NCI-H2196 treated with DMSO at 0.1 percent for 48 hours (cell line): ENCODE measurements around the gene FGD1.

Experiments used
- DNase-seq: peaks from one replicate; lab custom pipeline; 2025; ENCODE audit not compliant: unreplicated experiment; lab: John Stamatoyannopoulos, UW

Gene FGD1

GRCh38 chrX:54473993-54474859, 21.8 kb downstream of the FGD1 start:
- no peak for DNase-seq

GRCh38 chrX:54470054-54470760, 25.8 kb downstream of the FGD1 start:
- no peak for DNase-seq

- no peak for DNase-seq
These were observed 43.1 kb downstream of the FGD1 start for GRCh38 chrX:54452920-54453319.

- no peak for DNase-seq
These were observed 46.1 kb downstream of the FGD1 start for GRCh38 chrX:54449929-54450328.

- no peak for DNase-seq
These were observed 48.6 kb downstream of the FGD1 start for GRCh38 chrX:54447461-54447860.

GRCh38 chrX:54446084-54446483, 50.0 kb downstream of the FGD1 start:
- no peak for DNase-seq

- no peak for DNase-seq
These were observed 51.3 kb downstream of the FGD1 start for GRCh38 chrX:54444752-54445151.

GRCh38 chrX:54442790-54443189, 53.2 kb downstream of the FGD1 start:
- DNase-seq, result no peak

GRCh38 chrX:54439960-54440871, 55.8 kb downstream of the FGD1 start, which contains the start of gene TSR2:
Gene TSR2, plus strand, starts transcription at chrX:54440404. Its CDS starts 18 bp downstream, at chrX:54440422.
- DNase-seq, result peak; percentile 71

- no peak for DNase-seq
These were observed 60.9 kb downstream of the FGD1 start for GRCh38 chrX:54435121-54435520.

- no peak for DNase-seq
These were observed 65.5 kb downstream of the FGD1 start for GRCh38 chrX:54430519-54430918.

- DNase-seq, result peak; percentile 48
These were observed 68.1 kb downstream of the FGD1 start for GRCh38 chrX:54427837-54428424.

- no peak for DNase-seq
These were observed 72.7 kb downstream of the FGD1 start for GRCh38 chrX:54423161-54423888.

- DNase-seq, result no peak
These were observed 73.9 kb downstream of the FGD1 start for GRCh38 chrX:54422168-54422567.

GRCh38 chrX:54419559-54420302, 76.3 kb downstream of the FGD1 start:
- DNase-seq, result no peak

- DNase-seq, result no peak
These were observed 79.1 kb downstream of the FGD1 start for GRCh38 chrX:54416965-54417364.

- DNase-seq, result no peak
These were observed 80.3 kb downstream of the FGD1 start for GRCh38 chrX:54415534-54416350.

GRCh38 chrX:54413753-54414152, 82.3 kb downstream of the FGD1 start:
- DNase-seq, result no peak

- DNase-seq, result peak; percentile 25
These were observed 84.3 kb downstream of the FGD1 start for GRCh38 chrX:54411732-54412131.
